CD4-positive, alpha-beta T cell treated with Interleukin-1 beta for 1 hour (primary cell): ENCODE results near the gene CBX5.
"Not testable (repeated sequence)": the region's sequence is repeated elsewhere in the genome, so short reads cannot be mapped to it uniquely, and the experiment has no call there.

Experiments
- DNase-seq, 2 donors: peaks; one replicate each; pipeline ENCODE4 v3.0.0-alpha.2; 2020 to 2022

CBX5 gene

DNA sequence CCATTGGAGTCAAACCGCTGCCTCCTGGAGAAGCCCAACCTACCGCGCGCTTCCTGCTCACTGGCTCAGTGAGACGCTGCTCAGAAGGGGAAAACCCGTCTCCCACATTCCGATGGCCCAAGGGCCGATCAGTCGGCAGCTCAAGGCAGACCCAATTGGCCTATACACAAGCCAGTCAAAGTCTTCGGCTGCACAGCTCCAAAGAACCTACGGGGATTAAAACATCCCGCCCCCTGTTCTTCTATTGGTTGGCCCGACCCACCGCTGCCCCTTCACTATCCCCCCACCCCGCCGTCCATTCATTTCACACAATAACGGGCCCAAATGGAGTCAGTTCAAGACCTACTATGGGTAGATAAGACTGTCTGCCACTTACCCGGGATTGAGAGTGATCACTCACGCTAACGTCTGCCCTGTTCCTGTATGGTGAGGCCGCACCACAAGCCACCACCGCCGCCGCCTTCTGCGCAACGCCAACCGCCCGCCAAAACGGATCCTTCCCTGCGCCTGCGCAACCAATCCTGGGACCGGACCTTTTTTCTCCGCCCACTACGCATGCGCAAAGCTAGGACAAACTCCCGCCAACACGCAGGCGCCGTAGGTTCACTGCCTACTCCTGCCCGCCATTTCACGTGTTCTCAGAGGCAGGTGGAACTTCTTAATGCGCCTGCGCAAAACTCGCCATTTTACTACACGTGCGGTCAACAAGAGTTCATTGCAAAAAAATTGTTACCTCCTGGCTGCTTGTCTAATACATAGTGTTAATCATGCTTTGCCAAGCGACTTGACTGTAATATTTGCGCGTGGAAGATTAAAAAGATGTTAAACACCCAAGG lies at the start of gene CBX5:
TSS of gene CBX5 (minus strand) at position 491 of the 836 bp plus-strand sequence. CDS start 22,472 bp downstream, outside the sequence.
- DNase-seq: peak; percentile 100

- no peak for DNase-seq
These were observed 48.8 kb upstream of the CBX5 start for GRCh38 chr12:54328595-54329337.

DNA sequence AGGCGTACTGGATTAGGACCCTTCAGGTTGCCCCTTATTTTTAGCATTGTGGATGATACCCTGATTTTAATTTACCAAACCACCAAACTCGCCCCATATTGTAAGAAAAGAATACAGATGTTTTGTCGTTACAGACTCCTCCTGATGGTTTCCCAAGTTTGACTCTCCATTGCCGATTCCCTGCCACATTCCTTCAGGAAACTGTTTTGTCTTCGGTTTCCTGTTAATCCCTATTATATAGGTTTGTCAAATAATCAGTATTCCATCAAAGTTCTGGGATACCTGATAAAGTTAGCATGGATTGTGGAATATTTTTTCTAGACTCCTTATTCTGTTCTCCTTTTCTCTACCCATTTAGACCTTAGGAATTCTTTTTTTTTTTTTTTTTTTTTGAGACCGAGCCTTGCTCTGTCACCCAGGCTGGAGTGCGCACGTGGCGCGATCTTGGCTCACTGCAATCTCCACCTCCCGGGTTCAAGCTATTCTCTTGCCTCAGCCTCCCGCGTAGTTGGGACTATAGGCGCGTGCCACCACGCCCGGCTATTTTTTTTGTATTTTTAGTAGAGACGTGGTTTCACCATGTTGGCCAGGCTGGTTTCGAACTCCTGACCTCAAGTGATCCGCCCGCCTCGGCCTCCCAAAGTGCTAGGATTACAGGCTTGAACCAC lies 45.7 kb upstream of the CBX5 start:
- DNase-seq: not testable (repeated sequence)

DNA sequence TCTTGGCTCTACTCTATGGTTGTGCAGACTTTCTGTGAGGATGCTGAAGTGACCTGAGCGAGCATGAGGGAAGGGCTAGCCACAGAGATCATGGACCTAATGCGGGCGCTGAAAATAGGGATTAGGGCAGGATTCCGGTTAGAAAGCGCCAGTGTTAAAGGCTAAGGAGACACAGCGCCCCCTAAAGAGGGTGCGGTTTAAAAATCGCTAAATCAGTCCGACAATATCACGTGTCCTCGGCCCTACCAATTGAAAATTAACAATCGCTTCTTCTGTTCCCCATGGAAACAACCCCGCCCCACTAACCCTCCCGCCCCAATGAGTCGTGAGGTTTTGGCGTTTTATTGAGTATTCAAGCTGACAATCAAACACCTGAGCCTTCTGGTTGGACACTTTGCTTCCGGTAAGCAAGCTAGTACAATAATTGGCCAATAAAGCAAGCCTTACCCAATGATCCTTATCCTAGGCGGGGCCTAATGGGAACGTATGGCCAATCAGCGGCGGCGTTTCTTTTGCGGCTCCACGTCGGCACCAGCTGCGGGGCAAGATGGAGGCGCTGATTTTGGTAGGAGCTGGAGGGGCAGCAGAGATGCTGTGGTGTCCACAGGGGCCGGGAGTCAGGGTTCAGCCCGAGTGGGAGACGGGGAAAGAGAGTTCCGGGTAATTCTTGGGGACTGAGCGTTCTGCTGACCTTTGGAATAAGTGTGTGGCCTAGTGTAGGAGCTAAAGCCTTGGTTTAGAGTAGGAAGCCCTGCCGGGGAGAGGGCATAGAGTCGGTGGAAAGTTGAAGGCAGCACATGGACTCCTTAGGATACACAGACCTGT lies 44.9 kb upstream of the CBX5 start, which contains the start of gene COPZ1:
TSS of gene COPZ1 (plus strand) at position 515 of the 825 bp plus-strand sequence. CDS start at position 548, 33 bp downstream.
- DNase-seq: peak; percentile 97 to 98

GRCh38 chr12:54321363-54321762 lies 41.4 kb upstream of the CBX5 start:
- no peak for DNase-seq

DNA sequence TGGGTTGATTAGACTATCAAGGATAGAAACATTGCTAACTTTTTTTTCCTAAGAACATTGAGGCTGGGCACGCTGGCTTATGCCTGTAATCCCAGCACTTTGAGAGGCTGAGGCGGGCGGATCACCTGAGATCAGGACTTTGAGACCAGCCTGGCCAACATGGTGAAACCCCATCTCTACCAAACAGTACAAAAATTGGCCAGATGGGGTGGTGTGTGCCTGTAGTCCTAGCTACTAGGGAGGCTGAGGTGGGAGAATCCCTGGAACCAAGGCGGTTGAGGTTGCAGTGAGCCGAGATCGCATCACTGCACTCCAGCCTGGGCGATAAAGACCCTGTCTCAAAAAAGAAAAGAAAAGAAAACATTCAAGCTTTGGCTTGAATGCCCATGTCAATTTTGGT lies 32.4 kb upstream of the CBX5 start:
- DNase-seq: not testable (repeated sequence)

- DNase-seq: no peak
These were observed 31.1 kb upstream of the CBX5 start for GRCh38 chr12:54311051-54311450.

DNA sequence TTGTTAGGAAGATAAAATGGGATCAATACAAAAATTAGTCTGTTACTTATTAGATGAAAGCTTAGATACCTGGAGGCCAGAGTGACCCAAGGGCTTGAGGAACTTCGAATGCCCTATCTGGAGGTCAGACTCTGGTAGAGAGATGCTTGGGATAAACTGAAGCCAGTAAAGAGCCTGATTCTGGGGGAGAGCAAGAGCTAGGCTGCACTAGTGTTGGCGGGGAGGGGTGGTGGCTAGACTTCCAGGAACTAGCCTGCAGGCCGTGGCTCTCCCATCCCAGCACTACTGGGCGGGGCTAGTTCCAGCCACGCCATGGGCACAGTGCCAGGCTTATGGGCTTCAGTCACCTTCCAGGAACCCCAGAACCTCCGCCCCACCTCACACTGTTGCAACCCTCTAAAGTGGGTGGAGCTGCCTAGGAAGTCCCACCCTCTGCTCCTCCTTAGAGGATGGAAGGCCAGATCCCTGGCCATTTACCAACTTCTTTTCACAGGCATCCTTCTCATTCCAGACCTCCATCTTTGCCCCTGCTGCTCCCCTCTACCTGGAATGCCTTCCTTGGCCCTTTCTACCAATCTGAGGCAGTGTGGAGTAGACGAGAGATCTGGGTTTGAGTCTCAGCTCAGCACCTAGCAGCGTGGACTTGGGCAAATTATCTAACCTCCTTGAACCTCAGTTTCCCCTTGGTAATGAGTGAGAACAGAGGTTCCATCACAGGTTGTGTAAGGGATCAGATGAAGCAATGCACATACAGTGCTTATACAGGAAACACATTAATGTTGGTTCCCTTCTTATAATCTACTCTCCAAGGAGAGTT lies 27.2 kb upstream of the CBX5 start:
- peak in 1 of 2 donors; percentile 69 for DNase-seq

DNA sequence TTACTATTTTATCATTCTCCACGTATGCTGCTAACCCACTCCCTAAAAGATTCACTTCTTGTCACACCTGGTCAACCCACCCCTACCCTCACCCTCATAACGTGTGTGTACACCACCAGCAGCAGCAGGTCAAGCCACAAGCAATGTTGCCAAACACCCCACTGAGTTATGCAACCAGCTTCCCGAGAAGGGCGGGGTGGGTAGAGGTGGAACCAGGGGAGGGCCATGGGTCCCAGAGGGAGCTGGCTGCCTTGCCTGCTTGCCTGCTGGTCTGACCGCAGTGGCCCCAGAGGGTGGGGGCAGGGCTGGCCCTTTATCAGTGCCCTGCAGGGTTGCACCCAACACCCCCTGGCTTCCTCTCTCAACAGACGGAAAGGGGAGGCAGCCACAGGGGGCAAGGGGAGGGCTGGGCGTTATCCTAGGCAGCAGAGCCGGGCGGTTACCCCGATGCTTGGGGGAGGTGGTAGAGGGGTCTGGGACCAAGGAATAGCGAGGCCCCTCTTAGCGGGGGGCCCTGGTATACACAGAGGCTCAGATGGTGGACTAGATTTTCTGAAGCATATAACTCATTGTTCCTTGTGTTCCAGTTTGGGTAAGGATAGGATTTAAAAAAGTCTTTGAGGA lies 24.4 kb upstream of the CBX5 start:
- DNase-seq: peak; percentile 44 to 67

DNA sequence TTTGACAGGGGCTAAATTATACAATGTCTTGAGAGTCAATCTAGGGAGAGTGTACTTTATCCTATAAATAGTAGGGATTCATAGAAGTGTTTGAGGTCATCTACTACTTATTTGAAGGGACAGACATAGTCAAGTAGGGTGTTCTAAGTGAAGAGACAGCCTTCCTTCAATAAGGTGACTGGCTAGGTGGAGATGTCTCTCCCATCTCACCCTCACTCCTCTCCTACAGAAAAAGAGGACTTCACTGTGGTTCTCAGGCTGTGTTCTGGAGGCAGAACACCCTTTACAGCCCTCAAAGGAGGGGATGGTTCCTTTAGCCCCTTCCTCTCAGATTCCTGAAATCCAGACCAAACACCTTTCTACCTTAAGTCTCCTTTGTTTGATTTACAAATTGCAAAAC lies 23.7 kb upstream of the CBX5 start:
- no peak for DNase-seq

- DNase-seq: no peak
These were observed 21.6 kb upstream of the CBX5 start for GRCh38 chr12:54301428-54302048.

DNA sequence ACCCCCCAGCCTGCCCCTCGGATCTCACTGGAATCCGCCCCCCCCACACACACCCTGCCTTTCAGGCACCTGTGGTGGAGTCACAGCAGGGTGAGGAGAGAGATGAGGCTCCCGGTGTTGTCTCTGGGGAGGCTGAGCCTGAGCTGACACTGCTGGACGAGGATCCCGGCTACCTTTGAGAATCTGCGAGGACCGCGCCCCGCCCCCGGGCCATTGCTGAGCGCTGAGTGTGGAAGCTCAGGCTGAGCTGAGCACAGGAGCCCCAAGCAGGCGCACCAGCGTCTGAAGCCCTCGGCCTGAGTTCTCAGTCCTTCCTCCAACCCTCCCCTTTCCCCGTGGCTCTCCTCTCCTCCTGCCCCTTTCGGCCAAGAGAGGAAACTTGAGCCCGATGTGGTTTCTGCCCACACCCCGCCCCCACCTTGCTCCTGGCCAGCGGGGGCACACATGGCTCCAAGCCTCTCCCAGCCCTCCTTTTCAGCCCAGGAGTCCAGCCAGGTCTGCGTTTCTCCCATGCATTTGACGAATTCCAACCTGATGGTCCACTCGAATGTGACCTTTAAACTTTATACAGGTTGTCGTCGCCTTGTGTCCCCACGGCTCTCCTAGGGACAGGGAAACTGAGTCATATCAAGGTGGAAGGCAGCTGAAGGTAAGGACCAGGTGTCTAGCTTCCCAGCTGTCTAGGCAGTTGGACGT lies 21.0 kb upstream of the CBX5 start, which contains the start of gene NFE2:
TSS of gene NFE2 (minus strand) at position 284 of the 696 bp plus-strand sequence. CDS start 5,767 bp downstream, outside the sequence.
- DNase-seq: peak in 1 of 2 donors; percentile 49

DNA sequence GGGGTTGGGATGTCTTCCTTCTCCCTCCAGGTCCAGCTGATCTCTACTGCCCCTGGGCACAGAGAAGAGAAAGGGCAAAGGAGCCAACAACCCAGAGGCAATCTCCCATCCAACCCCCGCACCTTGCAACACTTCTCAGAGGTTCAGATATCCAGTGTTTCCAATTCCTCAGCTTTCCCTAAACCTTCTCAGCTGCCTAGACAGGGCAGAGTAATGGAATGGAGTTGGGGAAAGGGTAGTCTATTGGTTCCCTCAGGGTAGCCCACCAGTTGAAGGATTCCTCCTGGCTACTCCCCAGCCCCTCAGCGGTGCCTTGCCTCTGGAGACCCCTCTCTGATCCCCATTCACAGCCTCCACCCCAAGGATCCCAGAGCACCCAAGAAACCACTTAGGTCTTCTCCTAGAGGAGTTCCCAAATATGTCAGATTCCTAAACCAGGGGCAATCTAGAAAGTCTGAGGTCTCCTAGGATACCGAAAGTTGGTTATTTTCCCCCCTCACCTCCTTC lies 20.4 kb upstream of the CBX5 start:
- DNase-seq: no peak

DNA sequence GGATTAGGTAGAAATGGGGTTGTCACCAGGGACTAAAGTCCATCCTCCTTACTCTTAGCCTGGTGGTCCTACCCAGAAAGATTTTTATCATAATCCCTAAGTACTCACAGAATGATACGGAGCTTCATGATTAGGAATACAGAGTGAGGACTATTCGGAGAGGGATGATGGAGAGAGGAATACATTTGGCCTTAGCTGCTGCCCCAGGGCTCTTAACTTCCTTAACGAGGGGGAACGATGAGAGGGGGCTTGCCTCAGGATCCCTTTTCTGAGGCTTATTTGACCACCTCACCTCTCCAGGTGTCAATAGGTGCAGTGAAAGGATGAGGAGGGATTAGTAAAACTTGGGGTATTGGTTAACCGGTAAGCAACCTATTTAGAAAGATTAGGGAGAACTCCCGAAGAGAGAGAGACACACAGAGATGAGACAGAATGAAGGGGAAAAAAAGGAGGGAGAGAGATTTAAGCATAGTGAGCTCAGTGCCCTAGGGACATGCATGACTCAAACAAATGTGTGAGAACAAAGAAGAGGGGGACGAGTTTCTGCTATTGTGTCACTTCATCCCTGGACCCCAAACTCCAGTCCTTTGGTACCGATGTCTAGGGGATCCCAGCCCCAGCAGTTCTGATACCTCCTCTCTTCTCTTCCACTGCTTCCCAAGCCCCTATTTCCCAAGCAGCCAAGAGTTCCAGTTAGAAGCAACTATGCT lies 19.7 kb upstream of the CBX5 start:
- DNase-seq: no peak

- DNase-seq: no peak
These were observed 19.0 kb upstream of the CBX5 start for GRCh38 chr12:54298904-54299303.

- no peak for DNase-seq
These were observed 16.6 kb upstream of the CBX5 start for GRCh38 chr12:54296393-54297099.

GRCh38 chr12:54294953-54295566 lies 15.1 kb upstream of the CBX5 start:
- no peak for DNase-seq
